Neural cell (in vitro differentiated cells): ENCODE data around the gene TOR1A.
"Not testable (repeated sequence)": the region's sequence is repeated elsewhere in the genome, so short reads cannot be mapped to it uniquely, and the experiment has no call there.

Experiments used
- CTCF ChIP-seq: fragments of 450-650 bp; IDR thresholded peaks from 2 replicates; pipeline ENCODE4 v1.5.1; 2014; ENCODE audit warnings: antibody characterized with exemption, mild to moderate bottlenecking, moderate library complexity; ENCODE audit not compliant: poor library complexity, severe bottlenecking
- EP300 ChIP-seq: fragments of 450-650 bp; conservative IDR thresholded peaks from 2 replicates; pipeline ENCODE4 v1.6.1; 2014; ENCODE audit warnings: antibody characterized with exemption, mild to moderate bottlenecking, moderate library complexity; ENCODE audit not compliant: poor library complexity, severe bottlenecking
- EZH2 ChIP-seq: fragments of 200-600, 300-800 bp; shearing (Covaris generic), sonication (generic); IDR thresholded peaks from 2 replicates; pipeline ENCODE4 v1.6.1; 2014; ENCODE audit warnings: antibody characterized with exemption, low read length, borderline replicate concordance, mild to moderate bottlenecking; ENCODE audit not compliant: insufficient read depth, poor library complexity, severe bottlenecking
- MXI1 ChIP-seq: fragments of 450-650 bp; conservative IDR thresholded peaks from 2 replicates; pipeline ENCODE4 v1.6.1; 2014; ENCODE audit warnings: antibody characterized with exemption, mild to moderate bottlenecking; ENCODE audit not compliant: poor library complexity, severe bottlenecking
- POLR2AphosphoS5 ChIP-seq: IDR thresholded peaks from 2 replicates; pipeline ENCODE4 v1.6.1; 2012
- RAD21 ChIP-seq: fragments of 450-650 bp; conservative IDR thresholded peaks from 2 replicates; pipeline ENCODE4 v1.6.1; 2014; ENCODE audit warnings: antibody characterized with exemption, mild to moderate bottlenecking, moderate library complexity
- REST ChIP-seq: IDR thresholded peaks from 2 replicates; pipeline ENCODE4 v1.6.1; 2012; ENCODE audit warnings: borderline replicate concordance

DNA sequence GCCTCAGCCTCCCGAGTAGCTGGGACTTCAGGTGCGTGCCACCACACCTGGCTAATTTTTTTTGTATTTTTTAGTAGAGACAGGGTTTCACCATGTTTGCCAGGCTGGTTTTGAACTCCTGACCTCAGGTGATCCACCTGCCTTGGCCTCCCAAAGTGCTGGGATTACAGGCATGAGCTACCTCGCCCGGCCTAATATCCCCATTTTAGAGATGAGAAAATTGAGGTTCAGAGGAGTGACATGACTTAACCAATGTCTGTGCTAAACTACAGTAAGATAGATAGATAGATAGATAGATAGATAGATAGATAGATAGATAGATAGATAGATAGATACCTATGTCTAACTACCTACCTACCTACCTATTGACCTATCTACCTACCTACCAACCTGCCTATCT lies 47.8 kb downstream of the TOR1A start:
- not testable (repeated sequence) for TF ChIP-seq MXI1, EP300, CTCF, EZH2, REST, RAD21, POLR2AphosphoS5
